Loucy (cell line): ENCODE data around the gene CCDC196.

Experiments used
- H2AFZ ChIP-seq: fragments of 200-600 bp; sonication (generic); 2 replicates; pipeline ENCODE4 v1.6.0; 2016; ENCODE audit warnings: antibody characterized with exemption, mild to moderate bottlenecking, low read length, moderate library complexity
- H3F3A ChIP-seq: fragments of 200-600 bp; 2 replicates; pipeline ENCODE4 v1.6.0; 2016; ENCODE audit warnings: antibody characterized with exemption, low read depth, mild to moderate bottlenecking
- H3K27me3 ChIP-seq: fragments of 200-600 bp; sonication (generic); 2 replicates; pipeline ENCODE4 v1.6.1; 2014; ENCODE audit warnings: low read length, mild to moderate bottlenecking; ENCODE audit not compliant: insufficient read depth, poor library complexity, severe bottlenecking
- H3K36me3 ChIP-seq: fragments of 200-600 bp; sonication (generic); 2 replicates; pipeline ENCODE4 v1.6.1; 2016; ENCODE audit warnings: low read length; ENCODE audit not compliant: insufficient read depth
- H3K4me1 ChIP-seq: fragments of 200-600 bp; sonication (generic); 2 replicates; pipeline ENCODE4 v1.5.1; 2014; ENCODE audit warnings: low read length, mild to moderate bottlenecking; ENCODE audit not compliant: insufficient read depth, poor library complexity, severe bottlenecking
- H3K4me2 ChIP-seq: fragments of 200-600 bp; sonication (generic); 2 replicates; pipeline ENCODE4 v1.6.0; 2014; ENCODE audit warnings: antibody characterized with exemption, low read length, low read depth, mild to moderate bottlenecking; ENCODE audit not compliant: poor library complexity, severe bottlenecking
- H3K4me3 ChIP-seq: fragments of 200-600 bp; sonication (generic); 2 replicates; pipeline ENCODE4 v1.5.1; 2014; ENCODE audit warnings: low read length, mild to moderate bottlenecking, mixed read lengths; ENCODE audit not compliant: poor library complexity, severe bottlenecking
- H3K79me2 ChIP-seq: fragments of 200-600 bp; sonication (generic); 2 replicates; pipeline ENCODE4 v1.6.1; 2014; ENCODE audit warnings: low read length; ENCODE audit not compliant: insufficient read depth
- H3K9ac ChIP-seq: fragments of 200-600 bp; sonication (generic); 2 replicates; pipeline ENCODE4 v1.6.0; 2014; ENCODE audit warnings: mild to moderate bottlenecking, low read depth, low read length, moderate library complexity; ENCODE audit not compliant: poor library complexity, severe bottlenecking
- H3K9me2 ChIP-seq: fragments of 200-600 bp; sonication (generic); replicated peaks from 2 replicates; pipeline ENCODE4 v1.6.1; 2016; ENCODE audit warnings: low read depth, low read length, mixed read lengths
- H3K9me3 ChIP-seq: fragments of 200-600 bp; sonication (generic); 2 replicates; pipeline ENCODE4 v1.6.1; 2014; ENCODE audit warnings: mild to moderate bottlenecking, antibody characterized with exemption, low read length, low read depth; ENCODE audit not compliant: insufficient read depth
- H4K20me1 ChIP-seq: fragments of 200-600 bp; sonication (generic); 2 replicates; pipeline ENCODE4 v1.6.0; 2014; ENCODE audit warnings: antibody characterized with exemption, low read length, mild to moderate bottlenecking; ENCODE audit not compliant: insufficient read depth, poor library complexity, severe bottlenecking
- CTCF ChIP-seq: fragments of 200-600 bp; sonication (generic); conservative IDR thresholded peaks from 2 replicates; pipeline ENCODE4 v1.5.1; 2014; ENCODE audit warnings: mild to moderate bottlenecking, antibody characterized with exemption, low read length
- EZH2phosphoT487 ChIP-seq: fragments of 200-600 bp; IDR thresholded peaks from 2 replicates; pipeline ENCODE4 v1.6.1; 2018; ENCODE audit warnings: antibody characterized with exemption, mild to moderate bottlenecking, moderate library complexity, borderline replicate concordance

CCDC196 gene

GRCh38 chr14:66468778-66469367 is 17.3 kb upstream of the CCDC196 start:
- TF ChIP-seq EZH2phosphoT487 (no peak), CTCF (no peak)
- no peak overlapping the region for H3K4me2 ChIP-seq
- no peak overlapping the region for H3K9ac ChIP-seq
- no peaks in the 10 kb centered on the region for H3K36me3 ChIP-seq
- no peaks in the 10 kb centered on the region for H3K9me2 ChIP-seq
- no peaks in the 10 kb centered on the region for H4K20me1 ChIP-seq
- no peaks in the 10 kb centered on the region for H3F3A ChIP-seq
- H3K79me2 ChIP-seq = no peaks in the 10 kb centered on the region
- no peaks in the 10 kb centered on the region for H3K27me3 ChIP-seq
- H3K4me1 ChIP-seq = no peaks in the 10 kb centered on the region
- no peak overlapping the region for H2AFZ ChIP-seq
- peaks cover 20% of the 10 kb centered on the region; the same call in 1 of the 2 replicates for H3K9me3 ChIP-seq
- H3K4me3 ChIP-seq = no peak overlapping the region

DNA sequence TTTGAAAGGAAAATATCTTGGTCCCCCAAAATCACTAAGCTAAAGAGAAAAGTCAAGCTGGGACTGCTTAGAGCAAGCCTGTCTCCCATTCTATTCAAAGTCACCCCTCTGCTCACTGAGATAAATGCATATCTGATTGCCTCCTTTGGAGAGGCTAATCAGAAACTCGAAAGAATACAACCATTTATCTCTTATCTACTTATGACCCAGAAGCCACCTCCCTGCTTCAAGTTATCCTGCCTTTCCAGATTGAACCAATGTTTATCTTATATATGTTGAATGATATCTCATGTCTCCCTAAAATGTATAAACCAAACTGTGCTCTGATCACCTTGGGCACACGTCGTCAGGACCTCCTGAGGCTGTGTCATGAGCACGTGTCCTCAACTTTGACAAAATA is 14.6 kb upstream of the CCDC196 start:
- Histone ChIP-seq H4K20me1 (no peaks in the 10 kb centered on the region), H3K4me2 (no peak overlapping the region), H3K36me3 (no peaks in the 10 kb centered on the region), H3K9me3 (peaks cover 20% of the 10 kb centered on the region; the same call in 1 of the 2 replicates), H3K4me1 (no peaks in the 10 kb centered on the region), H3K4me3 (no peak overlapping the region), H3K9me2 (no peaks in the 10 kb centered on the region), H3K79me2 (no peaks in the 10 kb centered on the region), H3K27me3 (no peaks in the 10 kb centered on the region), H3K9ac (no peak overlapping the region), H2AFZ (no peak overlapping the region), H3F3A (no peaks in the 10 kb centered on the region)
- TF ChIP-seq CTCF (no peak), EZH2phosphoT487 (no peak)

DNA sequence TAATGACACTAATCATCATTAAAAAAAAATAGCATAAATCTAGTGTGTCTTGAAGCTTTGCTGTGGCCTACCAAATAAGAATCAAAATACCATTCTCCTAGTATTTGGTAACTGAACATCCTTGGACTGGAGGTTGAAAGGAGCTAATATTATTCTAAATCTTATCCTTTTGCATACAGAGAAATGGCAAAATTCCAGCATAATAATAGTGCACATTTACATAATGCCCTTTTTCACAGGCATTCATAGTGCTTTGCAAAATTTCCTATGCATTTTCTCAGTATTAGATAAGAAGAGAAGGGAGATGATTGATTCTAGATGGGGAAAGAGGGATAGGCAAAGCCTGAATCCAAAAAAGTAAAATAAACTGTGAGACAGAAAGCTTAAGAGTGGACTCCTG is 13.9 kb upstream of the CCDC196 start:
- no peaks in the 10 kb centered on the region for H3K27me3 ChIP-seq

More for the DNA sequence above, 13.9 kb upstream of the CCDC196 start:
- H4K20me1 ChIP-seq = no peaks in the 10 kb centered on the region
- no peaks in the 10 kb centered on the region for H3K79me2 ChIP-seq
- H3K4me2 ChIP-seq = no peak overlapping the region
- no peak overlapping the region for H3K4me3 ChIP-seq
- no peak overlapping the region for H2AFZ ChIP-seq
- no peaks in the 10 kb centered on the region for H3K9me2 ChIP-seq
- no peaks in the 10 kb centered on the region for H3F3A ChIP-seq
- H3K9ac ChIP-seq = no peak overlapping the region
- no peak for TF ChIP-seq EZH2phosphoT487
- no peak for TF ChIP-seq CTCF
- H3K9me3 ChIP-seq = peaks cover 20% of the 10 kb centered on the region; the same call in 1 of the 2 replicates
- no peaks in the 10 kb centered on the region for H3K36me3 ChIP-seq
- no peaks in the 10 kb centered on the region for H3K4me1 ChIP-seq
